ENCODE data around the gene CD79A.

Gene CD79A

DNA sequence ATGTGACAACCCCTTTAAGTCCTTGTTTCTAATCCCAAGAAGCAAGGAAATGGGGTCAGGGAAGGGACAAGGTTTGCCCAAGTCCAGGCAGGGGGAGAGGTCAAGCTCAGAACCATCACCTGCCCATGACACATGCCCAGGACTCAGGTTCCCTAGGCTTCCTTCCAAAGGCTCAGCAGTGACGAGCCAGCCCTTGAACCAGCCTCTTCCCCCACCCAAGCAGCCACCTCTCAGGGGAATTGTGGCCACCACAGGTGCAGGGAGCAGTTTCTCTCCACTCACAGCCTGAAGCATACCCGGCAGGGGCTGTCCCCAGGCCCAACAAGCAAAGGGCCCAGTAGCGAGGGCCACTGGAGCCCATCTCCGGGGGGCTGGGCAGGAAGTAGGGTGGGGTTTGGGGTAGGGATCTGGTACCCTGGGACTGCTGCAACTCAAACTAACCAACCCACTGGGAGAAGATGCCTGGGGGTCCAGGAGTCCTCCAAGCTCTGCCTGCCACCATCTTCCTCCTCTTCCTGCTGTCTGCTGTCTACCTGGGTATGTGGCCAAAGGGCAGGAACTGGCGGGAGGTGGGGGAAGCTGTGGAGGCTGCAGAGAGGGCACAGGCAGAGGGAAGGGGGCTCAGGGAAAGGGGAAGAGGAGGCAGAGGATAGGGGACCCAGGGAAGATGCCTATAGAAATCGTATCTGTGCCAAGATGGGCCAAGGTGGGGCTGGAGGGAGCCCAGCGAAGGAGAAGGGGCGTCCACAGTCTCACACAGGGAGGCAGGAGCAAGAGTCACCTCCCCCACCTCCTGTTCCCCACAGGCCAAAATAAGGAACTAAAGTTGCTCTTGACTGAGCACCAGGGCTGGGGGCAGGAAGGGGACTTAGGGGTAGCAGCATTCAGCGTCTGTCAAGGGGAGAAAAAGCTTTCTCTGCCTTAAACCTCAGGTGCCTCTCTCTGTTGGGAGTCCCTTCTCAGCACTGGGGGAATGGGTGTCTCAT is at the start of gene CD79A:
CD79A (plus strand) TSS at position 433 of the 986 bp plus-strand sequence; CDS start at position 459, 26 bp downstream.
- DNase-seq: no peak

DNA sequence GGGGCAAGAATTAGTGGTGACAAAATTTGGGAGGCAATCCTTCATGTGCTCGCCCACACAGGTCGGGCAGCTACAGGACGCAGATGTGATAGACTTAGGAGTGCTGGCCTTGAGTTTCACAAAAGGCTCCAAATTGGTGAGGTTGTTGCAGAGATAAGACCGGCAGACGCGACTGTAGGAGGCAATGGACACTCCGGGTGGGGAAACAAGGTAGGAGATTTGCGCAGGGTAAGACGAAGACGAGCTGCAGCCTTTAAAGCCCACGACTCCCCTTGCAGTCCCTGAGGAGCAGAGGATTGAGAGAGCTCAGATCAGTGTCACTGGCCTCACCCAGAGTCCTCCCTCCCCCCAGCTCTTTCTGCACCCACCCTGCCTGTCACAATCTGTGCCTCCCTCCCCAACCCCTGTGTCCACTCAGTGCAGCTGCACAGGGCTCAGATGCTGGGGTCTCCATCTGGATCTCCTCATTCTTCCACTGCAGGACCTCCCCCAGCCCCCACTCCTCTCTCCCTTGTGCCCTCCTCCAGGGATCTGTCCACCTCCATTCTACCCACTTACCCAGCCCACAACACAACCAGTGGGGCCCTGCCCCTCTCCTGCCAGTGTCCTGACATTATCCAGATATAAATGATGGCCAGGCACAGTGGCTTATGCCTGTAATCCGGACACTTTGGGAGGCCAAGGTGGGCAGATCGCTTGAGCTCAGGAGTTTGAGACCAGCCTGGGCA is 38.9 kb upstream of the CD79A start:
- no peak for DNase-seq

- no peak for DNase-seq
These were observed 37.9 kb upstream of the CD79A start for GRCh38 chr19:41839211-41839610.

DNA sequence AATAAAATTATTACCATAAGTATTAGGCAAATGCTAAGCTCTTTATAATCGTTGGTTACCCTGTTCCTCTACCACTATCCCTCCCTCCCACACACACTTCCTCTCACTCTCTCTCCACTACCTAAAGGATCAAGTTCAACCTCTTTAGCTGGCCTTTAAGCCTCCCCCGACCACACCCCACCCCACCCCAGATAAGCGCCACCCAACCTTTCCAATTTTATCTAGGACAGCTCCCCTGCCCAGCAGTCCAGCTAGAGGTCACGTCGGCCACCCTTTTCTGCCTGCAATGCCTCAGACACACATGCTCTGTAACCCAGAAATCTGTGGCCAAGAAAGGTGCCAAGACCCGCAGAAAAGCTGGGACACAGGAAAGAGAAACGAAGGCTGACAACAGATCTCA is 33.7 kb upstream of the CD79A start:
- DNase-seq: no peak

GRCh38 chr19:41844601-41845000 is 32.5 kb upstream of the CD79A start, which contains the start of gene LYPD4:
LYPD4 (minus strand) TSS chr19:41844683; CDS start chr19:41839285, 5,398 bp downstream.
- no peak for DNase-seq

GRCh38 chr19:41845001-41845050 is 32.3 kb upstream of the CD79A start, which contains the start of gene DMRTC2:
DMRTC2 (plus strand) TSS chr19:41845042; CDS start chr19:41847429, 2,387 bp downstream.
- no peak for DNase-seq

DNA sequence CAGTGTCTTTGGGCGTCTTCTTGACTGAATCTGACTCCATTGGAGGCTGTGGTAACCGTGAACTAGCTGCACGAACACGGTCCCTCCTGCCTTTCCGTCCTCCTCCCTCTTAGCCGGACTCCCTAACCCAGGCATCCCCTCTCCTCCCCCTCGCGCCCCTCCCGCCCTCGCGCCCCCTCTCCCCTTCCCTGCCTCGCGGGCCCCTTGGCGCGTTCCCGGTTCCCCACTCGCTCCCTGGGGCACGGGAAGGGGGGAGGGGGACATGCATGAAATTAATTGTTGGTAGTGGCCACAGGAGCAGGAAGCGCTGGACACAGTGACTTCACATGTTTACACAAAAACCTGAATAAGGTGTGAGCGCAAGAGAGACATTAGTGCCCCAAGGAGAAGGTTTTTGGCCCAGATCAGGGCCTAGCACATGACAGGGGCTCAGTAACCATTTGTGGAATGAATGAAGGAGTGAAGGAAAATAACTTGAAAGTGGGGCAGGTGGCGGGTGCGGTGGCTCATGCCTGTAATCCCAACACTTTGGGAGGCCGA is 32.0 kb upstream of the CD79A start:
- DNase-seq: no peak

DNA sequence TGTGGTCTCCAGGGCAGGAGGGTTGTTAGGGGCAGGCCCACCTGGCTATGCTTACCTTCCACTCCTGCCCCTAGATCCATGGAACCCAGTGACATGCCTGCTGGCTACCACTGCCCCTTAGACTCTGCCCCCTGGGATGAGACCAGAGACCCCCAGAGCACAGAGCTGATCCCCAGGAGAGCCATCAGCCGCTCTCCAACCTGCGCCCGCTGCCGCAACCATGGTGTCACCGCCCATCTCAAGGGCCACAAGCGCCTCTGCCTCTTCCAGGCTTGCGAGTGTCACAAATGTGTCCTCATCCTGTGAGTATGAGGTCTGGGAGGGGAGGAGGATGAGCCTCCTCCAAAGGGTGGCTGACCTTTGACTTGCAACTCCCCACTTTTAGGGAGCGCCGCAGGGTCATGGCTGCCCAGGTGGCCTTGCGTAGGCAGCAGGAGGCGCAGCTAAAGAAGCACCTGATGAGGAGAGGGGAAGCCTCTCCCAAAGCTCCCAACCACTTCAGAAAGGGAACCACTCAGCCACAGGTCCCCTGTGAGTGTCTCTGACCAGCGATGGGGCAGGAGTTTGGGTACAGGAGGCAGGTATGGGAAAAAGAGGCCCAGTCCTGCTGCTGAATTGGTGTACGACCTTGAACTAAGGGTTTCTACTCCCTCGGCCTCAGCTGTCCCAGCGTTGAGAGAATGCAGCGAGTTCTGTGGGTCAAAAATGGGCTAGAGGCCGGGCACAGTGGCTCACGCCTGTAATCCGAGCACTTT is 29.6 kb upstream of the CD79A start:
- DNase-seq: no peak

DNA sequence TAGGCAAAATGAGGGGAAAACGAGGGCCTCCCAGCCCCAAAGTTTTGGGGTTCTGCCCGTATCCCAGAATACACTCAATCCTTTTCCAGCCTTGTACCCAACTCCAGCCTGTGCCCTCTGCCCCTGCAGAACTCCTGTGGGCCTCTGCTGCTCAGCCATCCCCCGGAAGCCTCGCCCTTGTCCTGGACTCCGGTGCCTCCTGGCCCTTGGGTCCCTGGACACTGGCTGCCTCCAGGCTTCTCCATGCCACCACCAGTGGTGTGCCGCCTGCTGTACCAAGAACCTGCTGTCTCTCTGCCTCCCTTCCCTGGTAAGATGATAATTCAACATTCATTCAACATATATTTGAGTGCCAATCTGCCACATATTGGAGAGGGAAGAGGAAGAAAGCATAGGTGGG is 28.4 kb upstream of the CD79A start:
- no peak for DNase-seq

- no peak for DNase-seq
These were observed 28.0 kb upstream of the CD79A start for GRCh38 chr19:41849067-41849466.

DNA sequence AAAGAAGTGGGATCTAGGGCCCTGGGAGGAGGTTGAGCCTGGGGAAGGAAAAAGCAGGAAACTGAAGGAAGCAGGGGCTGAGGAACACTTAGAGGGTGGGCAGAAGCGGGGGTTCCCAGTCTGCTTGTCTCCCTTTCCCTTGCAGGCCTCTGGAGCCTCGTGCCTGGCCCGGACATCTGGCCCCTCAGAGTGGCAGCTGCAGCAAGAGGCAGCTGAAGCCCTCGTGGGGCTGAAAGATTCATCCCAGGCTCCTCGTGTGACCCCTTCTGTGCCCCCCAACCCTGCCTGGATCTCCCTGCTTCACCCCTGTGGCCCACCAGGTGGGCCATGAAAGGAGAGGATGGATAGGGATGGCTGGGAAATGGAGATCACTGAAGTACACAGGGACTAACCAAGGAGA is 26.7 kb upstream of the CD79A start:
- DNase-seq: no peak

DNA sequence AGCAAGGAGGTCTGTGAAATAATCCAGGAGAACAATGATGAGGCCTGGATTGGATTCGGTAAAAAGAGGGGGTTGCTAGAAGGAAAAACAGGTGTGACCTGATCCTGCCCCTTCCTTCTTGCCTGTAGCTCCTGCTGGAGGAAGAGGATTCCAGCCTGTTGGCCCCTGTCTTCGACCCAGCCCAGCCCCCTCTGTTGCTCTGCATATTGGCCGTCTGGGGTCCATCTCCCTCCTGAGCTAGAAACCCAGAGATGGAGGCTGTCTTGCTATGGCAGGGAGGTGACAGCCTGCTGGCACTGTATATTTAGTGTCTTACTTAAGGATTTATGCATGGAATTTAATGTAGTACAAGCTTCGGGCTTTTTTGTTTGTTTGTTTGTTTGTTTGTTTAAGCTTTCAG is 25.6 kb upstream of the CD79A start:
- DNase-seq: no peak

- DNase-seq: no peak
These were observed 23.7 kb upstream of the CD79A start for GRCh38 chr19:41853344-41853743.

DNA sequence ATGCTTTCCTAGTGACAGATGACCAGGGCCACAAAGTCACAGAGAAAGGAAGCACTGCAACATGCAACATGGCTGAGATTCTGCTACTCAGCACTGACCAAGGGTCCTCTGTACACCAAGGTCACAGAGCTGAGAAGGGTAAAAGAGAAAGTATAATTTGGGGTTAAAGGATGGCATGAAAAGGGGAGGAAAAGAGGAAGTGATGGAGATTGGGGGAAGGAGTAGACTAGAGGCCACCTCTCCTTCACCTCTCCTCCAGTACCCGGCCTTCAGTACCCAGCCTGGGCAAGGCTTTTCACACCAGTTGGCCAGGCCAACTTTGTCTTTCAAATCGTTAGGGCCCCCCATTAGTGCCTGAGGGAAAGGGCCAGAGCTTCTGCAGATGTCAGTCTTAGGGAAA is 23.3 kb upstream of the CD79A start:
- DNase-seq: no peak

DNA sequence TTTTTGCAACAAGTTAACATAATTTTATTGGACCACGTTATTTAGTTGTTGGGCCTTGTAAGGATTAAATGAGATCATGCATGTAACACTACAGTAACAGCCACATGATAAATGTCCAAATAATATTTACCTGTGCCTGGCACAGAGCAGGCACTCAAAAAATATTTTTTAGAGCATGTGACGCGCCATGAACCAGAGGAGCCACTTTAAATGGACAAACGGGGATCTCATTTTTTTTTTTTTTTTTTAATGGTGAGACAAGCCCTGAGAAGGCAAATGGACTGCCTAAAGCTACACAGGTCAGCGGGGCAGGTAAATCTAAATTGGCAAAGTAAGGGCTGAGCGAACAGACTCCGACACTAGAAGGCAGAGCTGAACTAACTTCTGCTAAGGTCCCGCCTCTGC is 17.9 kb upstream of the CD79A start:
- no peak for DNase-seq

GRCh38 chr19:41859618-41860418 is 17.3 kb upstream of the CD79A start, which contains the start of gene RPS19:
RPS19 (plus strand) TSS chr19:41860255; CDS start chr19:41860775, 520 bp downstream.
- peak; percentile 78 for DNase-seq

GRCh38 chr19:41860419-41861115 is 16.5 kb upstream of the CD79A start:
- DNase-seq: no peak

- no peak for DNase-seq
These were observed 15.8 kb upstream of the CD79A start for GRCh38 chr19:41861116-41861768.

DNA sequence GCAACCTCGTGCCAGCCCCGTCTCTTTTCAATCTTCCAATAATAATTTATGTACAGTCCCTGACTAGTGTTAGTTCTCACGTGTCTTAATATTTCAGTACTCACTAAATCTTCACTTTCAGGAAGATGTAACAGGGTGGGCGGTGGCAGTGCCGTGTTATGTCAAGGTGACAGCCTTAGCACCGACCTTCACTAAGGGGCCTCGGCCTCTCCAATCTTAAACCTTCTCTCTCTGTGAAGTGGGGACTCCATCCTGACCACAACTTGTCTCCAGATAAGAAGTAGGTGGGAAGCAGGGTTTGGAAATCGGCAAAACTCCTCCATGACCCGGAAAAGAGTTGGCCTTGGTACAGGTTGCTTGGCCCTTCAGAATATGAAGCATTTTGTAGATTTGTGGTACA is 15.2 kb upstream of the CD79A start:
- no peak for DNase-seq

DNA sequence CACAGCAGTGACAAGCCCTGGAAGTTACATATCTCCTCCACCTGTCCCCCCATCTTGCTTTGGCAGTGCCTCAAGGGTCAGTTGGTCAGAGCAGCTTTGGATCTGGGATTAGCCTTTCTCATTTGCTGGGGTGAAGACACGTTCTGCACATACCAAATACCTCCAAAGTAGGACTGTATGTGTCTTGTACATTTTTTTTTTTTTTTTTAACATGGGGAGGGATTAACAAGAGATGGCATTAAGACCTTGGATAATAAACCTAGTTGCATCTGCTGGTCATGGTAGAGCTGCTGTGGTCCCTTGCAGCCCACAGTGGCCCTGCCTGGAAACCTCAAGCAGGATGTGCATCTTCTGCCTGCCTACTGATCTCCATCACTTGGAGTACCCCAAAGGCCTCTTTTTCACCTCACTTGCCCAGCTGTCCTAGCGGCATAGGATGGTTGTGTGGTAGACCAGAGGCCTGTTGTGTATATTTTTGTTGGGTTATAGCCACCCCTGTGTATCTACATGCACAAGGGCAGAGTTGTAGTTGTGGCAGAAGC is 14.6 kb upstream of the CD79A start:
- DNase-seq: no peak
